ENCODE results near the gene CCL1. TPM values are rescaled to one million over a fixed set of nuclear protein-coding genes. Genes with fewer than 3 reads are reported as not detected.

Gene CCL1
- total RNA-seq, 1 donor from 2014 or later, result not detected

- no peak for DNase-seq (ENCODE audit: low read depth in 2 of 2)
These were observed 20.2 kb upstream of the CCL1 start for GRCh38 chr17:34383216-34383615.

- peak; percentile 70 to 89 for DNase-seq (ENCODE audit: low read depth in 2 of 2)
These were observed 19.6 kb upstream of the CCL1 start for GRCh38 chr17:34382621-34383124.

GRCh38 chr17:34379868-34380267 lies 16.8 kb upstream of the CCL1 start:
- DNase-seq (ENCODE audit: low read depth in 2 of 2), result no peak

GRCh38 chr17:34378664-34379101 lies 15.7 kb upstream of the CCL1 start:
- DNase-seq (ENCODE audit: low read depth in 2 of 2), result no peak

- no peak for DNase-seq (ENCODE audit: low read depth in 2 of 2)
These were observed 14.2 kb upstream of the CCL1 start for GRCh38 chr17:34377078-34377823.

- no peak for DNase-seq (ENCODE audit: low read depth in 2 of 2)
These were observed 12.5 kb upstream of the CCL1 start for GRCh38 chr17:34375426-34375997.

- DNase-seq (ENCODE audit: low read depth in 2 of 2), result no peak
These were observed 11.4 kb upstream of the CCL1 start for GRCh38 chr17:34374457-34374856.

GRCh38 chr17:34371405-34372100 lies 8.5 kb upstream of the CCL1 start:
- DNase-seq (ENCODE audit: low read depth in 2 of 2), result no peak

- DNase-seq (ENCODE audit: low read depth in 2 of 2), result no peak
These were observed 8.0 kb upstream of the CCL1 start for GRCh38 chr17:34370997-34371395.

GRCh38 chr17:34370376-34370996 lies 7.5 kb upstream of the CCL1 start:
- no peak for DNase-seq (ENCODE audit: low read depth in 2 of 2)

- no peak for DNase-seq (ENCODE audit: low read depth in 2 of 2)
These were observed 6.5 kb upstream of the CCL1 start for GRCh38 chr17:34369571-34369970.

- DNase-seq (ENCODE audit: low read depth in 2 of 2), result no peak
These were observed 6.0 kb upstream of the CCL1 start for GRCh38 chr17:34368946-34369500.

GRCh38 chr17:34368196-34368945 lies 5.3 kb upstream of the CCL1 start:
- no peak for DNase-seq (ENCODE audit: low read depth in 2 of 2)

GRCh38 chr17:34367486-34368195 lies 4.6 kb upstream of the CCL1 start:
- no peak for DNase-seq (ENCODE audit: low read depth in 2 of 2)

GRCh38 chr17:34366529-34367107 lies 3.6 kb upstream of the CCL1 start:
- DNase-seq (ENCODE audit: low read depth in 2 of 2), result peak in 1 of 2 donors; percentile 8

- no peak for DNase-seq (ENCODE audit: low read depth in 2 of 2)
These were observed 3.0 kb upstream of the CCL1 start for GRCh38 chr17:34366010-34366409.

GRCh38 chr17:34365340-34365739 lies 2.3 kb upstream of the CCL1 start:
- no peak for DNase-seq (ENCODE audit: low read depth in 2 of 2)

GRCh38 chr17:34364751-34365150 lies 1.7 kb upstream of the CCL1 start:
- DNase-seq (ENCODE audit: low read depth in 2 of 2), result no peak

GRCh38 chr17:34361478-34362061 lies 1.5 kb downstream of the CCL1 start:
- peak; percentile 93 to 94 for DNase-seq (ENCODE audit: low read depth in 2 of 2)
